Activated CD8-positive, alpha-beta memory T cell treated with anti-CD3 and anti-CD28 coated beads for 36 hours (primary cell): ENCODE results near the gene A2M. TPM values are rescaled to one million over a fixed set of nuclear protein-coding genes. Genes with fewer than 3 reads are reported as not detected.
"Not testable (repeated sequence)": the region's sequence is repeated elsewhere in the genome, so short reads cannot be mapped to it uniquely, and the experiment has no call there.

Experiments used
- CTCF ChIA-PET: fragments of 350-600 bp; sonication (Branson Sonifier 250); formaldehyde crosslinking; loops from one replicate; lab custom pipeline; 2021; ENCODE audit warnings: antibody characterized with exemption; lab: Charles Lee
- POLR2A ChIA-PET: fragments of 350-600 bp; sonication (Branson Sonifier 250); formaldehyde crosslinking; loops from one replicate; lab custom pipeline; 2021; ENCODE audit warnings: antibody characterized with exemption; lab: Charles Lee
- total RNA-seq, 2 experiments: library from RNA; stranded (reverse); gene quantifications; one replicate each; pipeline ENCODE4 v1.2.3, GENCODE V29; 2021

Gene A2M
- total RNA-seq = not detected

DNA sequence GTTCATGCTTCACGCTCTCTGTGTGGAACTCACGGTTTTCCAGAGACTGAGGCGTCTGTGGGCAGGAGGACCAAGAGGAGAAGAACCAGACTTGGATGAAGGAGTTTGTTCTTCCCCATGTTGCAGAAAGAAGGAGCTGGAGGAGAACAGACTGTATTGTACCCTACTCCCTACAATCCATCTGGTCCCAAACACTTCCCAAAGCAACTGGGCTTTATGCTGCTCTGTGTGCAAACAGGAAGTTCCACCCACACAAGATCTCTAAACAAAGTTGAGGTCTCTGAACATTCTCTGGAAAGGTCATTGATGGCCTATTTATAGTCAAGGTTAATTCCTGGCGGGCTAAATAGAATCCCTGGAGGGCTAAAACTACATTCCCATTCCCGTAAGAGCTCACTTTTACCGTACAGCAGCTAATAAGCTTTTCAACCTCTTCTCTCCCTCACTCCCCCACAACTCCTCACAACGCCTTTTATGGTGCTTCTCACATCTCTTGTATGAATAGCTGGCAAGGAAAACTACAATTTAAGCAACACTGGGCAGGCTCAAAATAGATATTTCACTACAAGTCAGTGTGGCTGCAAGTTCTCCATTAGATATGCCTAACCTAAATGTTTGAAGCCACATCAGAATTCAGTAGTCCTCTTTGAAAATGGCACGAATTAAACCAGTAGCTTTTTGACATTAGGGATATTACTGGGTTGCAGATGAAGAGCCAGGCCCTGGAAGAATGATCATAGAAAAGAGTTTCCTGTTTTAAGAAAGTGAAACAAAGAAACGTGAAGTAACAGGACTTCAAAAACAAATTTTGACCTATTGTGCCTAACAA, at the start of gene A2M:
Gene A2M (minus strand): TSS at position 189 of the 829 bp plus-strand sequence. CDS start 70 bp downstream, at position 119.
- POLR2A ChIA-PET = no interaction called here
- CTCF ChIA-PET = no interaction called here

DNA sequence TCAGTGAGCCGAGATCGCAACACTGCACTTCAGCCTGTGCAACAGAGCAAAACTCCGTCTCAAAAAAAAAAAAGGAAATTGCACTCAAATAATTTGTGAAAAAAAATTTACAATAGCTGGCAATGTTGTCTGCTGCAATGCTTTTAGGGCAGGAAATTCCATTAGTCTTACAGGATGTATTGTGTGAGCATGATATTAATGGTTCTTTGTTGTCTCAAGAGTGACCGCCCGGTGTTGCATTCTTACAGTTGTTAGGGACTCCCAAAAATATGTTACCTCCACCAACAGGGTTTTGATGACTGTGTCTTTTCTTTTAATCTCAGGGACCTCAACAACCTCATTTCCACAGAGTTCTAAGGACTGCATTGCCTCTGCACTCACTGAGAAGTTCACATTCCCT, 47.7 kb upstream of the A2M start:
- ChIA-PET CTCF (interaction anchor here (0.7 kb wide), 1 partner anchor 815 kb away, joined by 3 read pairs; no protein-coding TSS in a partner anchor), POLR2A (no interaction called here)

DNA sequence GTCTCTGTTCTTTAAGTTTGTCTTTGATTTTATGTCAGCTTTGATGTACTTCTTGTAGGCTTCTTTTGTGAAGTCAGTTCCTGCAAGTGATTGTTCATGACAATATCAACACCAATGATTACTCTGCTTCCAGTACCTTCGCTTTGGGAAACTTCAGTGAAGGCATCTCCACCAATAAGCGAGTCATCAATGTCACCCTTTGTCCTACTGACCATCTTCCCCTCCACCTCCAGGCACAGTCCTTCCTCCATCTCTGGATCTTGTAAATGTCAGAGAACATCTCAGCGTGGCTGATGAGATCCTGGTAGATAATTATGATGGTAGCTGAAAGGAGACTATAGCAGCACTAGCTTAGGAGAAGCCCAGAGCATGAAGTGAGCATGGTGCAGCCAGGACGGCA, 40.4 kb upstream of the A2M start:
- POLR2A ChIA-PET = no interaction called here

DNA sequence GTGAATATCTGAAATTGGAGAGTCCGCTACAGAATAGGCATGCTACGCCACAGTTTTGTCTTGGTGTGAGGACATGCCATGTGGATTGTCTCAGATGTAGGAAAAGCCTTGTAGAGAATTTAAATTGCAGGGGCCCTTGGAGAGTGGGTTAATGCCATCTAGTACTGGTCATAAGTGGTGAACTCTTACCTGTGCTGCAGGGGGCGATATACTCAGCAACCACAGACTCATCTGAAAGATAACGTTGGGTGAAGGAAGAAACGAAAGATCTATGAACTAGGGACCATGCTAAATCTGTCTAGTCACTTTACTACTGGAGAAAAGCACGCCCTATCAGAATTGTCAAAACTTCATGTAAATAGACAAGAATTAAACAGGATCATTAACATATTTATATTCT, 33.7 kb upstream of the A2M start:
- ChIA-PET POLR2A (no interaction called here), CTCF (no interaction called here)

More for the DNA sequence above, 40.4 kb upstream of the A2M start:
- CTCF ChIA-PET = no interaction called here

DNA sequence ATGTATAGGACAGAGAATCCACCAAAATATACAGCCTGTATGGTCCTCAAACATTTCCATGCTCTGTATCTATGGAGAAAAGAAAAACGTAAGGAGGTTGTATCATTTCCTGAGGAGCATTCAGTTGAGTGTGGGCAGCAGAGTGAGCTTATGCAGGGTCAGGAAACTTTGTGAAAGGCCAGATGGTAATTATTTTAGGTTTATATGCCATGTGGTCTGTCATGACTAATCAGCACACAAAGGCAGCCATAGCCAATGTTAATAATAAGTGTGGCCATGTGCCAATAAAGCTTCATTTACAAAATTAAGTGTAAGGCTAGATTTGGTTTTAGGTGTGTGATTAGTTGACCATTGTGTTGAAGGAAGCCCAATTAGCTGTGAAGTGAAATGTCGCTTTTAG, 33.2 kb upstream of the A2M start:
- POLR2A ChIA-PET = no interaction called here
- CTCF ChIA-PET = no interaction called here

DNA sequence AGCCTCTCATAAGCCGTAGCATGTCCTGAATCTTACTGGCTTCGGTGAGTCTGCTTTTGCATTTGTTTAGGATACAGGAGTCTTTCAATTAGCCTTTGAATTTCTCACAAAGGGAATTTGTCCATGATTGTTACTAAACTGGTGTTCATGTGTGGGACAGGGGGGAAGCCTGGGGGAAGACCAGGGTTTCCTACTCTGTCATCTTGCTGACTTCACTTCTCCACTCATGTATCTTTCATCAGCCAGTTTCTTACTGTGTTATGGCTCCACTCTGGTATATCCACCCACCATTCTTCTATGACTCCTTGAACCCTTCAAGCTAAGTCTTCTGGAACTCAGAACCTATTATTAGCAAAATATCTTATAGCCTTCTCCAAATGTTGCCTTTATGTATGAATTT, 31.7 kb upstream of the A2M start:
- CTCF ChIA-PET = no interaction called here
- POLR2A ChIA-PET = no interaction called here

DNA sequence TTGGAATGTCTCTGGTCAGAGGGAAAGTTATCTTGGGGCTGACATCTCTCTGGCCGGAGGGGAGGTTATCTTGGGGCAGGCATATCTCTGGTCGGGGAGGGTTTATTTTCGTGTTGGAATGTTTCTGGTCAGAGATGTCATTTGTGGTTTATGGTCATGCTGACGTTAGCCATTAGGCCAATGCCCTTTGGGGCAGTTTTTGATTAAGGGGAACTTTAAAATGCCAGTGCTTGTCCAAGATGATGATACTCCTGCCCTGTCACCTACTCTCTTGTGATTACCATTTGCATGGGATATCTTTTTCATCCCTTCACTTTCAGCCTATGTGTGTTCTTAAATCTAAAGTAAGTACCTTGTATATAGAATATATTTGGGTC, 29.0 kb upstream of the A2M start:
- ChIA-PET POLR2A (no interaction called here), CTCF (no interaction called here)

DNA sequence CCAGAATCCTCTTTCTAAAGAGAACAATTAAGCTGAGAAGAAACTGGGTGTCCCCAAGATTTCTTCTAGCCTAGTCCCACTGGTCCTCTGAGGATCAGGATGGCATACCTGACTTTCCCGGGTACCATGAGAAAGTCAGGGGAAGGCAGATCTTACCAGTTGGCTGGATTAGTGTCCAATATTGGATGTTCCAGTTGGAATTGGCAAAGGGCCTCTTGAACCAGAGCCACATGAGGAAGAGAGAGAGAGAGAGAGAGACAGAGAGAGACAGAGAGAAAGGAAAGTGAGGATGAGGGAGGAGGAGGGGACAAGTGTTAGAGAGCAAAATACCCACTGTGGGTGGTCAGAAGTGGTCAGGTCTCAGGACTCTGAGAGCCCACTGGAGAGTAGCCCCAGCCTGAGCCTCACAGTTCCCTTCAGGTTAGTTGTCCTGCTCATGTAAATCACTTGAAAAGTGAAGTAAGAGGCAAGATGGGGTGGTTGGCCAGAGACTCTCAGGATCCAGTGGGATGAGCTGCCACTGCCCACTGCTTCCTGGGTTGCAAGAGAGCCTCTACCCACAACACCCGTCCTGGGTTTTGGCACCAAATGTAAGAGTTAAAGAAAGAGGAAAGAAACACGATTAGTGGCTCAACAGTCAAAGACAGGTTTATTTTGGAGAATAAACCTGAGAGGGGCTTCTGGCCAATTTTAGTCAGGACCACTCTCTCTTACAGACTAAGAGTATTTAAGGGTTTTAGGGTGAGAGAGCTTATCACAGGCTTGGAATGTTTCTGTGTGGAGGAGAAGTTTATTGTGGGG, 28.4 kb upstream of the A2M start:
- ChIA-PET CTCF (no interaction called here), POLR2A (no interaction called here)

DNA sequence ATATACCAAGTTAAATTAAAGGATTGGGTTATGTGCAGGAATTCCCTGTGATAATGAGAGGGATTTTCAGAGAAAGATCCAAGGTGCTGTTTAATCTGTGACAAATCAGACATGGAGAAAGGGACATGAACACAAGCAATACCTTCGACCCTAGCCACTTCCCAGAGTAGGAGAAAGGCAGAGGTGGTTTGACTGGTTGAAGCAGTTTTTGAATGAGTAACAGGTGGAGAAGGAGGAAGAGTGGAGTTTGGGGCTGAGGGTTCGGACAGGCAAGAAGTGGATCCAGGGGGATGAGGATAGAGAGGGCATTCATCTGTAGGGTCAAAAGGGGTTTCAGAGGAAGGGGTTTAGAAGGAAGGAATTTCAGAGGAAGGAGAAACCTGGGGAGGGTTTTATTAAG, 27.4 kb upstream of the A2M start:
- CTCF ChIA-PET = no interaction called here
- POLR2A ChIA-PET = no interaction called here

DNA sequence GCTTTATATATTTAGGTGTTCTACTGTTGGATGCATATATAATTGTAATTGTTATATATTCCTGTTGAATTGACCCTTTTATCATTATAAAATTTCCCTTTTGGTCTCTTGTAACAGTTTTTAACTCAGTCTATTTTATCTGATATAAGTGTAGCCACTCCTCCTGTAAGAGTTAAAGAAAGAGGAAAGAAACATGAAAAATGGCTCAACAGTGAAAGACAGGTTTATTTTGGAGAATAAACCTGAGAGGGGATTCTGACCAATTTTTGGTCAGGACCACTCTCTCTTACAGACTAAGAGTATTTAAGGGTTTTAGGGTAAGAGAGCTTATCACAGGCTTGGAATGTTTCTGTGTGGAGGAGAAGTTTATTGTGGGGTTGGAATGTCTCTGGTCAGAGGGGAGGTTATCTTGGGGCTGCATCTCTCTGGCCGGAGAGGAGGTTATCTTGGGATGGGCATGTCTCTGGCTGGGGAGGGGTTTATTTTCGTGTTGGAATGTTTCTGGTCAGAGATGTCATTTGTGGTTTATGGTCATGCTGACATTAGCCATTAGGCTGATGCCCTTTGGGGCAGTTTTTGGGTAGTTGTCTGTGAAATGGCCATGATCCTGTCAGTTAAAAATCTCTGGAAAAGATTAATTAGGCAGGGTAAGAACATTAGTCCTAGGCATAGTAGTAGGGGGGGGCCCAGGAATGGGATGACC, 24.0 kb upstream of the A2M start:
- CTCF ChIA-PET, POLR2A ChIA-PET: not testable (repeated sequence)

DNA sequence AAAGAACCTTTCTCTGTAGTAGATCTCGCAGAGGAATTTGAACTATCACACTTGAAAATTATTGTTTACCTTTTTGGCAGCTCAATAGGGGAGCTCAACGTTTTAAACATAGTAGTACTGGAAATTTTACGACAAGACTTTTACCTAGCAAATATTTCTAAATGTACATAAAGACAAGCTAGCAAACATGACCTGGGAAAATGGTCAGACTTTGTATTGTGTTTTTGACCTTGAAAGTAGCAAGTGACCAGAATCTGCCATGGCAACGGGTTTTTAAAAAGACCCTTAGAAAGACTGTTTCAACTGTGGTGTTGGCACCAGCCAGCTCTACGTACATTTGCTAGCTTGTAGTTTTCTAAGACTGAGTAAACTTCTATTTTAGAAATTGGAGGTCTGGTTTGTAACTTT, 20.2 kb upstream of the A2M start:
- CTCF ChIA-PET = no interaction called here

DNA sequence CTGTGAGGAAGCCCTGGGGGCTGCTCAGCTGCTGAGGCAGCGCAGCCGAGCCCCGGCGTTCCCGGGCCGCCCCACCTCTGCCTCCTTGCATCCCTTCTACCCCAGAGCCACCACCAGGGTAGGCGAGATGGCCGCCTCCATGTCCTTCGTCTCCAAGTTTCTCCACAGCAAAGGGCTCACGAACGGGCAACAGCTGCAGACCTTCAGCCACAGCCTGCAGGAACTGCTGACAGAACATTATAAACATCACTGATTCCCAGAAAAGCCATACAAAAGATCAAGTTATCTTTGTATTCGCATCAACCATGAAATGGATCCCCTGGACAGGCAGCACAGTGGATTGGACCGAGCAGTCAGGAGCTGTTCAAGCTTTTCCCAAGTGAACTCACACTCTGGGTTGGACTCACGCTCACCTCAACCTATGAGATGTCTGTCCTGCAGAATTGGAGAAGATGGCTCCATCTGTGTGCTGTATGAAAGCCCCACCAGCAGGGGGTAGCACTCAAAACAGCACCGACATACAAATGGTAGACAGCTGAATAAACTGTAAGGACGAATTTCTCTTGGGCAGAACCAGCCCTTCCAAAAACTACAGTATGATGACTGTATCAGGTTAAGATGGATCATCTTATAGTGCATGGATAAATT, 19.4 kb upstream of the A2M start:
- CTCF ChIA-PET = interaction anchor here (0.6 kb wide), 1 partner anchor 46 kb away, joined by 3 read pairs; no protein-coding TSS in a partner anchor
- POLR2A ChIA-PET = no interaction called here

More for the DNA sequence above, 20.2 kb upstream of the A2M start:
- POLR2A ChIA-PET = no interaction called here

DNA sequence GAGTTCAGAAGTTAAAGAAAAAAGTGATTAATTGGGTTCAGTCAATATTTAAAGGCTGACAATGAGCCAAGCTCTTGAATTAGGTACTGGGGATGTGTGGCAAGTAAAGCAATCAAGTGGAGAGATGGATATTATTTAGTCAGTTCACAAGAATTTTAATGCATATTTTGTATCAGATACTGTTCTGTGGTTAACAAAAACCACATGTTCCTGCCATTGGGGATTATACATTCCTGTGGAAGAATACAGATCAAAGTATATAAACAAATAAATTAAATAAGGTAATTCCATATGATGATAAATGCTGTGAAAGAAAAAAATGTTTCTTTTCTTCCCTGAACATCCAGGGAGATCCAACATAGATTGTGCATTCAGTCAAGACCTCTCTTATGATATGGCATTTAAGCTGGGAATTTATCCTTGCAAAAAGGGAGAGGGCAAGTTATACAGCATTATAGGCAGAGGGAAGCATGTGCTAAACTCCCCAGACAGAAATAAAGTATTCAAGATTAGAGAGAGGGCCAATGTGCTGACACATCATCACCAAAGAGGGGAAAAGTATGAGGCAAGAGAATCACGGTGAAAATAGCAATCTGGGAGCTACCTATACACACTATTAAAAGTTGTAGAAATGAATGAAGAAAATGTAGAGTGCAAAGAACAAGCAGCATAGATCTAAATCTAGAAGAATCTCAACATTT, 17.6 kb upstream of the A2M start:
- CTCF ChIA-PET = no interaction called here
- POLR2A ChIA-PET = no interaction called here

DNA sequence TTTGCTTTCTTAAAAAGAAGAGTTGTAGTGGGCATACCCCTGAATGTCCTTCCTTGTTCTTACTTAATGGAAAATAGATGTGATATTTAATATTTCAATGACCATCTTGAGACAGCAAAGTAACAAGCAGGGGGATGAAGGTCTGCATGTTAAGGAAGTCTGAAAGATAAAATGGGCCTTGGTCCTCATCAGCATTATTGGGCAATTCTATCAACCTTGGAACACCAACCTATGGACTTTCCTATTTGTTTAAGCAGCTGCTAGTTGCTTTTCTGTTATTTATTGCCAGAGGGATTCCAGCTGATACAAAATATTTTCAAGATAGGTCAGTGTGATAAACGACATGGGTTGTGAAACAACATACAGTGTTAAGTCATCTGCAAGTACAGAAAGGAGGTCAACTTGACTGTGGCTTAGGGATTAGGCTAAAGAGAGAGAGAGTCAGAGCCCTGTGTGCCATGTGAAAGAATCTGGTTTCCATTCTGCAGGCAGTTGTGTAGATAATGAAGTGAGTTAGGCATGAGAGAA, 16.4 kb upstream of the A2M start:
- CTCF ChIA-PET = no interaction called here
- POLR2A ChIA-PET = no interaction called here

DNA sequence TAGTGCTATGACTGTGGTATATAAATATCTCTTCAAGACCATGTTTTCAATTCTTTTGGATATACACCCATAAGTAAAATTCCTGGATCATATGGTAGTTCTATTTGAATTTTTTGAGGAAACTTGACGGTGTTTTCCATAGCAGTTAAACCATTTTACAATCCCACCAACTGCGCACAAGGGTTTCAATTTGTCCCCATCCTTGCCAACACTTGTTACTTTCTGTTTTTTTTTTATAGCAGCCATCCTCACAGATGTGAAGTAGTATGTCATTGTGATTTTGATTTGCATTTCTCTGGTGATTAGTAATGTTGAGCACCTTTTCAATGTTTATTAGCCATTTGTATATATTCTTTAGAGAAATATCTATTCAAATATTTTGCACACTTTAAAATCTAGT, 14.5 kb upstream of the A2M start:
- ChIA-PET POLR2A (no interaction called here), CTCF (no interaction called here)

DNA sequence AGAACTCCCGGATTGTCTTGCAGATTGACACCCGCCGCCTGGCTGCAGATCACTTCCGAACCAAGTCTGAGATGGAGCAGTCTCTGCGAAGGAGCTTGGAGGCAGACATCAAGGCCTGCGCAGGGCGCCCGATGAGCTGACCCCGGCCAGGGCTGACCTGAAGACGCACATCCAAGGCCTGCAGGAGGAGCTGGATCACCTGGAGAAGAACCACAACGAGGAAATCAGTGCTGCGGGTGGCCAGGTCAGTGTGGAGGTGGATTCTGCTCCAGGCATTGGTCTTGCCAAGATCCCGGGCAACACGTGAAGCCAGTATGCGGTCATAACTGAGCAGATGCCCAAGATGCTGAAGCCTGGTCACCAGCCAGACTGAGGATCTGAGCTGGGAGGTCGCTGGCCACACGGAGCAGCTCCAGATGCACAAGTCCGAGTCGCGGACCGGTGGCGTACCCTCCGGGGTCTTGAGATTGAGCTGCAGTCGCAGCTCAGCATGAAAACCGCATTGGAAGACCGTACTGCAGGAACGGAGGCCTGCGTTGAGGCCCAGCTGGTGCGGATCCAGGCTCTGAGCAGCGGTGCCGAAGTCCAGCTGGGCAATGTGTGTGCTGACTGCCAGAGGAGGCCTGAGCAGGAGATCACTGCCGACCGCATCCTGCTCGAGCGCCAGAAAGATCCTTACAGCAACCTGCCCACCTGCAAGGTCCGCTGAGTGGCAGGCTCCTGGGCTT, 12.4 kb upstream of the A2M start:
- CTCF ChIA-PET = no interaction called here
- POLR2A ChIA-PET = no interaction called here

DNA sequence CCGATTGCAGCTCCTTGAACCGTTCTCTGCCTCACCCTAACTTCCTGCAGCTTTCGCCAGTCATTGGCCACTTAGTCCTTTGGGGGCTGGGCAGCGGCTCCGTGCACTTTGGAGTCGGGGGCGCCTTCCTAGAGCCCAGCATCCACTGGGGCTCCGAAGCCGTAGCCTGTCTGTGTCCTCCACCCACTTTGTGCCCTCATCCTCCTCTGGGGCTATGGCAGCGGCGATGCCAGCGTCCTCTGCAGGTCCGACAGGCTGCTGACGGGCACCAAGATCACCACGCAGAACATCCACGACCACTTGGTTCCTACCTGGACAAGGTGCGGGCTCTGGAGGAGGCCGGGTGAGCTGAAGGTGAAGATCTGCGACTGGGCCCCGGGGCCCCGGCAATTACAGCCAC, 11.8 kb upstream of the A2M start:
- CTCF ChIA-PET = no interaction called here
- POLR2A ChIA-PET = no interaction called here

DNA sequence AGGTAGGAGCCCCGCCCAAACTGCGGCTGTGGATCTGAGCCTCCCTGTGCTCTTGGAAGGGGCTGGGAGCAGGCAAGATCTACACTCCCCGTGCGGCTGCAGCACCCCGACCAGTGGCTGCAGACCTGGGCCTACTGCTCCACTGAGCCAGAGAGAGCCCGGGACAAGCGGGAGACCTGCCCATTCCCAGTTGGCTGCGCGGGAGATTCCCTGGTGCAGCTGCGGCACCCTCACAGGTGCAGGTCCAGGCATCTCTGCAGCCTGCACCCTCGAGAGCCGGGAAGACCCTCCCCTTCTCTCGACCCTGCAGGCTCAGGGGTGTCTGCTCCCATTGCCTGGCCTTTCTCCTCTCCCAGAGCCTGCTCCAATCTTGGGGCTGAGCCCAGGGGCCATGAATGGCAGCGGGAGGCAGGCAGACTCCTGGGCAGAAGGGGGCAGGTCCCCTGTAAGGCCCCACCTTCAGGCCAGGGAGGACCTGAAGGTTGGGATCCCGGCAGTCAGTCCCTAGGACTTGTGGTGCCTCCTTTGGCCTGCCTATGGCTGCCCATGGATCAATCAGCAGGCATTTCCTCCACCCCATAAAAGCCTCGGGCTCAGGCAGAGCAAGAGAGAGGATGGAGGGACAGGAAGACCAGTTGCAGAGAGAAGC, 8.8 kb upstream of the A2M start:
- CTCF ChIA-PET = no interaction called here
- POLR2A ChIA-PET = interaction anchor here (0.6 kb wide), 1 partner anchor 13 kb away, joined by 3 read pairs; no protein-coding TSS in a partner anchor
